GM19395 (cell line): ENCODE data around the gene ROBO1.
"Not testable (repeated sequence)": the region's sequence is repeated elsewhere in the genome, so short reads cannot be mapped to it uniquely, and the experiment has no call there.

ENCODE experiments used
- ATAC-seq: cut with Tn5 transposase; IDR thresholded peaks from one replicate; pipeline ENCODE4 v1.9.1; 2021; ENCODE audit warnings: mild to moderate bottlenecking, moderate library complexity; ENCODE audit not compliant: unreplicated experiment

ROBO1 gene

GRCh38 chr3:78889348-78889747 lies 878.5 kb downstream of the ROBO1 start:
- ATAC-seq = no peak

DNA sequence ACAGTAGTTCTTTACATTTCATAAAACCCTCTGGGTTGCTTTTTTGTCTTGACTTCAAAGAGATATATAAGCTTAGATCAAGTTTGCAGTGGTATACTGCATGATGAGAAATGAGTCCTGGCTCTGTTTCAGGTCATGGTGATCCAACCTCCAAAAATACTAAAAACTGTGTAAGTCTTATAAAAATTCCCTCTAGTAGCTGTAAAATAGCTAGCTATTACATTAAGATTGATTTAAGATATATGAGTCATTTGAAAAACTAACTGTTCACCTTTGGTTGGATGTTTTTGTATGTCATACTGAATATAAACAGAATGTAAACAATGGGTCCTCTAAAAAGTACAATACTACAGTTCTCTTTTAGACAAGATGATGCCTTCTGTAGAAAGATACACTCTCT lies 879.2 kb downstream of the ROBO1 start:
- no peak for ATAC-seq

- ATAC-seq = no peak
Measured at GRCh38 chr3:78887547-78888011, 880.2 kb downstream of the ROBO1 start.

GRCh38 chr3:78887029-78887428 lies 880.8 kb downstream of the ROBO1 start:
- ATAC-seq = no peak

DNA sequence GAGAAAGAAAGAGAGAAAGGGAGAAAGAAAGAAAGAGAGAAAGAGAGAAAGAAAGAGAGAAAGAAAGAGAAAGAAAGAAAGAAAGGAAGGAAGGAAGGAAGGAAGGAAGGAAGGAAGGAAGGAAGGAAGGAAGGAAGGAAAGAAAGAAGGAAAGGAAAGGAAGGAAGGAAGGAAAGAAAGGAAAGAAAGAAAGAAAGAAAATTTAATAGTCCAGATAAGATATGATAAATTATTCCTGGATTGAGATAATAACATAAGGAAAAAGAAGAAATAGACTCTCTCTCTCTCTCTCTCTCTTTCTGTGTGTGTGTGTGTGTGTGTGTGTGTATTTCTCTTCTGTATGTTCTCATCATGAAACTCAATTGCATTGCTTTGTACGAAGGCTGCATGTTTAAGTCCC lies 883.2 kb downstream of the ROBO1 start:
- not testable (repeated sequence) for ATAC-seq

GRCh38 chr3:78882251-78882650 lies 885.5 kb downstream of the ROBO1 start:
- no peak for ATAC-seq

DNA sequence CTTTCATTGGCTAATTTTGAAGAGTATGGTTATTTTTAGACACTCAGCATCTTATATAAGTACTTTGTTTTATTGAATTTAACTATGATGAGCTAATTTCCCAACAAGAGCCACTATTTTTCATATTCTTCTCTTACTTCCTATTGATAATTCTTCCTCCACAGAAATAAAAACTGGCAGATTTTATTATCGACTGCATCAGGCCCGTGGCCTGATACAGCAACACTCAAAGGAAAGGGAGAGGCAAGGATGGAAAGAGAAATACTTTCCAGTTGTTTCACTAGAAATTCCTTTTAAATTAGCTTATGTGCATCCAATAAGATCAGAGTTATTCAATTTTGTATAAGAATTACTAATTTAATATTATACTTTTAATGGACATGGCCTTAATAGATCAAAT lies 886.3 kb downstream of the ROBO1 start:
- no peak for ATAC-seq

DNA sequence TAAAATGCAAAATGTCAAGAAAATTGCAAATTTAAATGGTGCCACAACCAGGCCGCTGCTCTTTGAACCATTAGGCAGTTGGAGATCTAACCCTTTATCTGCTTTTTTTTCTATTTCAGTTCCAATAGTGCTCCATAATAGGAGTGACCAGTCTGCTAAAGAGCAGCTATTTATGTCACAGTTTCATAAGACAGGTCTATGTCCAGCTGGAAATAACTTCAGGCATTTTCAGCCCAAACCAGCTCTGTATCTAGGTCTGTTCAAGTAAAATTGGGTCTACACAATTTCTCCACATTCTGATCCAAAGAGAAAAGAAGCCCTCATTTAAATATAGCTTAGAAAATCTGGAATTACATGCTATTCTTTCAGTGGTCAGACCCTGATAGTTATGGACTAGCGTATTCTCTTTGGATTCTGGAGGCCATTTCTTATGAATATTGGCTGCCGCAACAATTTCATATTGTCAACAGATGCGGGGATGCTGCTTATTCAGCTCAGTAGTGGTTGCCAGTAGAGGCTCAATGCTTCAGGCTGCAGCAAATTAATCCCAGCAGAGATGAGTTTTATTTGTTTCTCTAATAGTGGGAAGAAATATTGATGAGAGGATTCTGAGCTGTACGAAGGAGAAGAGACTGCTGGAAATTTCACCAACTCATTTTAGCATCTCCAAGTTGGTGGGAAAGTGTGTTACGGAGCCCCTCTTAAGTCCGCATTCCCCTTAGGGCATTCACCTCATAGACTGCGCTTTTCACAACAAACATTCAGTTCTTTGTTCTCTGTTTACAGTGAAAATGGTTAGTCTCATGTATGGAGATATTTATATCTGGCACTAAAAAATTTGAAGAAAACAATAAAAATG lies 887.0 kb downstream of the ROBO1 start:
- ATAC-seq = no peak

- no peak for ATAC-seq
Measured at GRCh38 chr3:78879295-78879860, 888.4 kb downstream of the ROBO1 start.

DNA sequence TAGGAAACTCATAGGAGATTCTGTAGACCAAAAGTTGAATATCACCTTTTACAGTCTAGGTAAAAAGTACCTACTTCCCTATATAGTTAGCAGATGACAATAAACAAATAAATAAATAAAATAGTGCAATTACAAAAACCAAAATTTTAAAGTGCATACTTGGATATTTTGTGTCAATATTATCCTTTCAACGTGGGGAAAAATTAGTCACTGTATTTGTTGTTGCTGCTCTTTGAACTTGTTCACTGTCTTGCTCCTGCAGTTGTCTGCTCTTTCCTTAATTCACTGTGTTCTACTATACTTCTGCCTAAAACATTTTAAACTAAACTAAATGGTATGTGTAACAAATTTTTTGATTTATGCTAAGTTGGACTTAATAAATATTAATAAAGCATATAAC lies 889.0 kb downstream of the ROBO1 start:
- no peak for ATAC-seq

DNA sequence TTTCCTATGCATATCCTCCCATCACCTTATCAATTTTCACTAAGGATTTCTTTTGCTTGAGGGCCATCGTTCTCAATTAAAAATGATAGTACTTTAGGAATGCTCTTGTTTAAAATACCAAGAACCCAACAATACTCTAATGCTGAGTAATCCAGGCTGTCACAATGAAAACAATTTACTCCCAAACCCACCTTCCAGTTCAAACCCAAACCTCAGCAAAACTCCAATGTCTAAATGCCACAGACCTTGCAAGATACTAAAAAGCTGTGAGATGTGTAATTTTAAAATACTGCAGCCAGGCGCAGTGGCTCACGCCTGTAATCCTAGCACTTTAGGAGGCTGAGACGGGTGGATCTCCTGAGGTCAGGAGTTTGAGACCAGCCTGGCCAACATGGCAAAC lies 889.8 kb downstream of the ROBO1 start:
- ATAC-seq = no peak

DNA sequence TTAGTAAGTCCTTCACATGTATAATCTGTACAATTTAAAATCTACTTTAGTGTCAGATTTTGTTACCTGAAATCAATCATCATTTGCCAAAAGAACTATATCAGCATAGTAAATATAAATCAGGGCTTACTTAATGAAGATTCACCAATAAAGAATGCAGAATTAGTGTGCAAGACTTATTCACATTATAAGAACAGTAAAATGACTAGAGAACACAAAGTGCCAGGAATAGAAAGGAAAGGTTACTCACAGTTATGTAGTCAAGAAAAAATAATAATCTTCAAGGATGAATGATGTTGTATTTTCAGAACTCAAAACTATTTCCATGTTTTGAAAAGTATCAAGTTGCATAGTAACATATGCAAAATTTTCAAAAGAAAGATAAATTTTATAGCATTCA lies 891.9 kb downstream of the ROBO1 start:
- ATAC-seq = no peak

DNA sequence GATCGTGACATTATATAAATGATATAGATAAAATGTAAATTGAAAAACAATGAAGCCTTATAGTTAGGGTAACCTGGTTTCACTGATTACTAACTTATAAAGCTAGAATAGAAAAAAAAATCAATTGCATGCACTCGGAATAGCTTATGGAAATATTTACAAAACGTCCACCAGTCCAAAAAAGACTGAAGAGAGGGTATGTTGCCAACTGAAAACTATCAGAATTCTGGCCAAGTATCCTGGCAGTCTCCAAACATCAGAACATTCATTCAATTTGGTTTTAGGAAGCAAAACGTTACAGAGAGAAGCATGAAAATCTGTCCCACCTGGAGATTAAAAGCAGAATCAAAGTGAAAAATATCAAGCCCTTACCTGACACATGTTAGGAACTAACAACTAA lies 892.4 kb downstream of the ROBO1 start:
- no peak for ATAC-seq

- no peak for ATAC-seq
Measured at GRCh38 chr3:78873641-78874040, 894.2 kb downstream of the ROBO1 start.

- no peak for ATAC-seq
Measured at GRCh38 chr3:78872195-78872594, 895.6 kb downstream of the ROBO1 start.

DNA sequence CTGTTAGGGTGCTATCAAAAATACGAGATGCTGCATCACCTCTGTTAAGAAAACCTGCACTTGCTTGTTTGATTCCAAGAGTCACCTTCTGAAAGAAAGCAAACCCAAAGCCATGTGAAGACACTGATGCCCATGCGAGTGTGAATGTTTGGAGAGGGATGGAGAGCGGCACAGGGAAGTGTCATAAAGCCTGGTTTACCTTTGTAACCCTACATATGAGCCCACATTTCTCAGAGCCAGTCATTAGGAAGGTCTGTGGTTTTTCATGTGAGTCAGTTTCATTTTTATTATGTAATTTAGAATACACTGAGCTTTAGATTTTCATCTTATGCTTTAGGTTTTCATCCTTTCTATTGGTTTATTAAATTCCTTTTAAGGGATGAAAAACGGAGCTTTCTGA lies 896.8 kb downstream of the ROBO1 start:
- peak; percentile 66 for ATAC-seq

DNA sequence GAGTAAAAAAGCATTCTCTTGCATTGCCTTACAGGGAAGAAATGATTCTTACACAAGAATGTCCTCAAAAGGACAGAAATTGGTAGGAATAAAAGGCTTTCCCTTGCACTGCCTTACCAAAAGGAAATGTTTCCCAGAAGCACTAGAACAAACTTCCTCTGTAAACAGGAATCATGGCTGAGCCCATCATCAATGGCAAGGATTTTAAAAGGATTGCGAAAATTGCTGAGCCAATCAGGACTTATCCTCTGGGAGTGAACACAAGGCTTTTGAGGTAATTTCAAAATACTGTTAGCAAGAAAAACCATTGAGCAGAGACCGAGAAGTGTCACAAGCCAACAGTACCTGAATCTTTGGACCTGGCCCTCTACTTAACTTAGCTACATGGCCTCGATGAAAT lies 897.3 kb downstream of the ROBO1 start:
- no peak for ATAC-seq

GRCh38 chr3:78868570-78868969 lies 899.2 kb downstream of the ROBO1 start:
- ATAC-seq = no peak

- ATAC-seq = no peak
Measured at GRCh38 chr3:78867409-78868372, 900.1 kb downstream of the ROBO1 start.

DNA sequence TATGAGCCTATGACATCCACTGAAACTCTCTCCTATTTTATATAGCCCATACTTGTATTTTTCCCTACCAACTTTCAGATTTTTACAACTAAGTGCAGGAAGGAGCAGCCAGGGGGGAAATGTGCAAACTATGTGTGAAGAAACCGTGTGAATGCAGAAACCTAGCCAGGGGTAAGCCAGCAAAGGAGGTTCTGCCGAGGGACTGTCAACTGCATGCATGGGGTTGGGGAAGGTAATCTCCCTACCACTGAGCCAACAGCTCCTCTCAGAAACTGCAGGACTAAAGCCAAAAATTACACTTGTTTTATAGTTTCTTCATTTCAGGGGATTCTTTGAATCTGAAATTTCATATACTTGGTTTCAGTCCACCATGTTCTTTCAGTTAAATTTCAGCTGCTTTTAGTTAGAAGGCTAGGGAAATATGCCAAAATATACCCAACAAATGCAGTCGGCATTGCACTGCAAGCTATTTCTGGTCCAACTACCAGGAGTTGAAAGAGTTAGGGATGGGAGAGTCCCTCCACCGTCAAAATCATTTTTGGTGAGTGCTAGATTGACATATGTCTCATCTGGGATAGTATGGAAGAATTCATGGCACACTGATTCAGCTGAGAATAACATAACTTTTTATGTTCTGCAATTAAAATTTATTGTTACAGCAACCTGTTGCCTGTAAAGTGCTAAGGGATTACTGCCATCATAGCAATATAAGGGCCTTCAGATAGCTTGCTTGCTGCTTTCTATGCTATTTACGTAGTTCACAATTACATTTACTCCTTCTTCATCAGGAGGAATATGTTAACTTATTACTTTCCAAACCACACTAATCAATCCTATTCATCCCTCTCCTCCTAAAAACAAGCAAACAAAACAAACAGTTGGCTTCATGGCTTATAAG lies 904.2 kb downstream of the ROBO1 start:
- no peak for ATAC-seq
